NCI-H128 (cell line): ENCODE measurements around the gene SIGLEC6.
A peak's percentile ranks its signal among the peaks of the same experiment; 100 is the strongest.

Experiments
- DNase-seq: peaks from one replicate; lab custom pipeline; 2025; ENCODE audit not compliant: unreplicated experiment; lab: John Stamatoyannopoulos, UW

The SIGLEC6 gene

DNA sequence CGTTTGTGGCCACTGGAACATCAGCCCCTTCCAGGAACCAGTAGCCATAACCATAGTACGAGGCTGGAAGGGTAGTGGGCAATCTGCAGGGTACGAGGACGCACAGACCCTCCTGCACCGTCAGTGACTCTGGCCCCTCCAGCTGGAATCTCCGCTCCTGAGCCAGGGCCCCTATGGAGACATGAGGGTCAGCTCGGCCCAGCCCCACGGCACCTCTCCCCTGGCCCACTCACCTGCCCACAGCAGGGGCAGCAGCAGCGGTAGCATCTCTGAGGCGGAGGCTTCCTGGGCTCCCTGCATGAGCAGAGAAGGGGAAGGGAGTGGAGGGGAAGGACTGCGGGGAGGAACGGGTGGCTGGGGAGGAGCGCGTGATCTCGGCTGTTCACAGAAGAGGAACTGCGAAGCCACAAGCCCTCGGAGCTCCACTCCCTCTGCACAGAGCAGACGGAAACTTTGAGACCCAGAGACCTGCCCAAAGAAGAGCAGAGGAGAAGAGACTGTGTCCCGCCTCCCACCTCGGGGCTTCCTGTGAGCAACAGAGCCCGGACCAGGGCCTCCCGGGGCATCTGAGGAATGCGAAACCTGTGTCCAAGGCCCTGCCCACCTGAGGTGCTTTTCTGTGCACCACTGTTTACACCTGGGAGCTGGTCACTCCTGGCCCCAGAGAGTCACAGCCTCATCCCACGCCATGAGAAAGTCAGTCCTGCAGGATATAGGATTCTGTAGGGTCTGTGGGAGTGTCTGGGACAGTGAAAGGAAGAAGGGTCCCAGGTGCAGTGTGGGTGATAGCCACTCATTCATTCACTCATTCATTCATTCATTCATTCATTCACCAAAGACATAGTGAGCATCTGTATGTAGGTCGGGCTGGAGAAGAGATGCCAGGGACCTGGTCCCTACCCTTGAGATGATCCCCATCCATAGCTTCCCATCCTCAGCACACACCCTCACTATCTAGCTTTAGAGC is at the start of gene SIGLEC6:
Gene SIGLEC6 (minus strand): TSS at position 322 of the 967 bp plus-strand sequence. CDS start 22 bp downstream, at position 300.
- no peak for DNase-seq

DNA sequence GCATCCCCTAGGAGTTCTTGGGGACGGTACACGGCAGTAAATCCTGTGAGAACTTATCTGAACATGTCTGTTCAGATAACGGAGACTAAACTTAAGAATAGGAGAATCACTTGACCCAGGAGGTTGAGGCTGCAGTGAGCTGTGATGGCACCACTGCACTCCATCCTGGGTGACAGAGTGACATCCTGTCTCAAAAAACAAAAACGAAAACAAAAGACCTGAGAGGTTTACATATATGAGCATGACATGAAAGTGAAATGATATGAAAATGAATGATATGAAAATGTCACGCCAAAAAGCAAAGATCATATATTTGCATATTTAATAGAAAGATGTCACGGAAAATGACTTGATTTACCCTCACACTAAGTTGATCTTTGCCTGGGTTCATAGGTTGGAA is 45.4 kb upstream of the SIGLEC6 start:
- DNase-seq, result no peak

DNA sequence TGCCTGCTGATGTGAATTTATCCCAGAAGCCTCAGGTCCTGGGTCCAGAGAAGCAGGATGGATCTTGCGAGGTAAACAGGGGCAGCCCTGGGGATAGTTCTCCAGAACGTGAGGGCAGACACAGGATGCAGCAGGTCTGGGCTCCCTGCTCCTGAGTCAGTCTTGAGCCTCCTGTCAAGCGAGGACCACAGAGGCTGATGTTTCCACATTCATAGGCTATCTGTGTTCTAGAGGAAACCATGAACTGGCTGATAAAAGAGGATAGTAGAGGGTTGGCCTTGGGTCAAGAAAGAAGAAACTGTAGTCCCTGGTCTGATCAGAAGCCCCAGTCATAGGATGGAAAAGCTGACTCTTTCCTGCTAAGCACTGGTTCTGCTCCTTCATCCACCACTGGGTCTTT is 41.9 kb upstream of the SIGLEC6 start:
- DNase-seq, result no peak

DNA sequence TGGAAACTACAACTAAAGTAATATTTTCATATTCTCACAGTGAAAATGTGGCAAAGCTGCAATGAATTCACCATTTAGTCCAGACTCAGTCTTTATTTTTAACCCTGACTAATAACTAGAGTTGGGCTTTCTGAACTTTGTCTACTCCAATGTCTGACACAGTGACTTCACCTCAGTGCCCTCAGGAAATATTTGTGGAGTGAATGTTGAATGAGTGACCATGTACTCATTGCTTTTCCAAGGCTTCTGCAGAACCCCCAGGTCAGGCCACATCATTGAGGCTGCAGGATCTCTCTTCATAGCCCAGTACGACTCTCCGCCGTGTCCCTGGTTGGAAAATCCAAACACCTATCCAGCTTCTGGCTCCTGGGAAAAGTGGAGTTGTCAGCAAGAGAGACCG is 41.4 kb upstream of the SIGLEC6 start:
- no peak for DNase-seq

DNA sequence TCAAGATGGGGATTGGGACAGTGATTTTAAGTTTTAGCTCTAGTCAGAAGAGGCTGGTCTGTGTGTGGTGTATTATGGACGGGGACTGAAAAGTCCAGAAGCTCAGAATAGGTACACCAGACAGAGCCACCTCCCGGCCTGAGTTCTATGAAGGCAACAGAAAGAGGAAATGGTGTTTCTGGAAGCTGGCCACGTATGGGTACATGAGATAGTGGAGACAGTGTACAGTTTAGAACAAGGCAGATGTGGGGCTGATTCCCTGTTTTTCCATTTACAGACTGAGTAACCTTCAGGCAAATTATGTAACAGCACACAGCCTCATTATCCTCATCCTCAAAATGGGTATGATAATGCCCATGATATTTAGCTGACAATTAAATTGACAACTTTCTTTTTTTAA is 40.9 kb upstream of the SIGLEC6 start:
- DNase-seq, result no peak

DNA sequence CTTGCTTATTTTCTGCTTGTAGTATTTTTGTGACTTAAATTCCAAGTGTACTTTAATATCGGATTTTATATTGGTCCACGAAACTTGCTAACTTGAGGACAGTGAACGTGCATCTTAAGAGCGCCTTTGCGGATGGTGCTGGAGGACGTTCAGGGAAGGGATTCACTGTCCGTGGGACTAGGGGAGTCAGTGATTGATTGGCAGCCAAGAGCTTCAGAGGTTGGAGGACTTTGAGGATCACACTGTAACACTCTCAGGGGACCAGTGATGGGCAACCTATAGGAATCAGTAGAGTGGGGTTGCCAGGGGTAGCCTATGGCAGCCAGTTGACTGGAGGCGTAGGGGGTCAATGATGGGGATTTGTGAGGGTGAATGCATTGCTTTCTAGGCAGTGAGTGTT is 40.1 kb upstream of the SIGLEC6 start:
- no peak for DNase-seq

DNA sequence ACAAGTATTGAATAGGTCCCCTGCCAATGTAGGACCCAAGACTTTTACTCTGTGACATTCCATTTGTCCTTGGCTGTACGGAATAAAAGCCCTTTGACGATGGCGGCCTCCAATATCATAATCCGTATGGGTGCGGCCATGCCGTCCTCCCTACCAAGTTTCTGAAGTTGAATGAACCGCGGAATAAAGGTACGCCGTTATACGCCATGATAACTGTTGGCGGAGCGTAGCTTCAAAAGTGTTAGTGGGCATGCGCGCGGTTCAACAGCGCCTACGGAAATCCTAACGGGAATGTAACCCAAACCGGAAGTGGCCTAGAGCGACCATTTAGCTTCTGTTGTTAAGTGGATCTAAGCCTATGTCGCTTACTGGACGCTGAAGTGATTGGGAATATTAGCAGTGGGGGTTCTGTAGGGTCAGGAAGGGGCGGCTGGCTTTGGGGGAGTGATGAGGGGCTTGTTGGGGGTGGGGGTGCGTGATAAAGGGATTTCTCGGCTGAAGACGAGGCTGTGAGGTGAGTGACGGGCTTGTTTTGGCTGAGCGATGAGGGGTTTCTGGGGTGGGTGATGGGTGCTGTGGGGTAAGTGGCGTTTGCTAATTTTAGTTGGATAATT is 39.6 kb upstream of the SIGLEC6 start, which contains the start of gene ZNF175:
Gene ZNF175 (plus strand): TSS at position 322 of the 614 bp plus-strand sequence. CDS start 2,047 bp downstream, outside the sequence.
- peak; percentile 93 for DNase-seq

DNA sequence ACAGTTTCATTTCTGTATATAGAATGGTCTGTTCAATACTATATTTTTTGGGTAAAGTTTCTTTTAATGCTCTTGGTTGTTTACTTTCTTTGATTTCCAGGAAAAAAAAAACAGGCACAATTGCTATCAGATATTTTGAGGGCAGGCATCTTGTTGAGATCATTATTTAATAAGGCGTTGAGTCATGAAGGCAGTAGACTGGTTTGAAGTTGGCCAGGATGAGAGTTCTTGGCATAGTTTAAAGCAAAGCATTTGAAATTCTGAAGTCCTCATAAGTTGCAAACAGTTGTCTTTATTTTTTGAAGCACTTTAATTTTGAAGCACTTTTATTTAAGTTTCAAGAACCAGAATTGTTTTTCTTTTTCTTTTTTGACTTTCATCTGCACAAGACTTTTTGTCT is 37.0 kb upstream of the SIGLEC6 start:
- no peak for DNase-seq

DNA sequence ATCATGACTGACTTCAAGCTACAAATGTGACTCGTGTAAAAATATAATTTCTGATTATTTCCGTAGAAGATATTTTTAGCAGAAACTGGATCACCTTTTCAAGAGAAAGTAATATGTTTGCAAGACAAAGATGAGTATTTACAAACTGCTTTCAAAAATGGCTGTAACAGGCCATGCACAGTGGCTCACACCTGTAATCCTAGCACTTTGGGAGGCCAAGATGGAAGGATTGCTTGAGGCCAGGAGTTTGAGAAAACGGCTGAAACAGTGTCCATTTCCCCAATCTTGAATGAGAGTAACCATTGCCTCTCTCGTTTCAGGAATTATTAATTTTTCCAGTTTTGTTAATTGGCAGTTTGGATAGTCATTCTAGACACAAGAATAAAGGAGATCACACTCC is 36.1 kb upstream of the SIGLEC6 start:
- DNase-seq, result no peak

DNA sequence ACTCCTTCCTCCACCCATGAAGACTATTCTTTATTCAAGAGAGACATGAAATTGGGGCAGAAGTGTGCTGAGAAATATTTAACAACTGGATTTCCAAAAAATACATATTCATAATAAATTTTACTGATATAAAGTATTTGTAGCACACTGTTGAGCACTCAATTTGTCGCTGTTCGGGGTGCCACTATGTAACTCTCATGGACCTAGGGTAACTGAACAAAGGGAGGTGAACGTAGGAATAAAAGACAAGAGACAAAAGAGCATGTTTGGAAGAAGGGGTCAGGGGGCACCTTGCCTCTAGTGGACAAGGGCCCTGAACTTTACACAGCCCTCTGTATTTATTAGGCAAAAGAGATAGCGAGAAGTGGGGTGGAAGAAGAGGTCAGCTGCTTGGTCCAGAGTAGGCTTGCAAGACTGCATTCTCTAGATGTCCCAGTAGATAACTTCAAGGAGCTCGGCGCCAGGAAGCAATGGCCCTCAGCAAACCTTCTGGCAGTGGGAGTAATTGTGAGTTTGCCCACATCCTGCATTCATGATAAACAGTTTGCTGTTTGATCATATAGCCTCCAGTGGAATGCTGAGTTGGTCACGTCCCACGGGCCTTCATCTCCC is 35.1 kb upstream of the SIGLEC6 start:
- no peak for DNase-seq

DNA sequence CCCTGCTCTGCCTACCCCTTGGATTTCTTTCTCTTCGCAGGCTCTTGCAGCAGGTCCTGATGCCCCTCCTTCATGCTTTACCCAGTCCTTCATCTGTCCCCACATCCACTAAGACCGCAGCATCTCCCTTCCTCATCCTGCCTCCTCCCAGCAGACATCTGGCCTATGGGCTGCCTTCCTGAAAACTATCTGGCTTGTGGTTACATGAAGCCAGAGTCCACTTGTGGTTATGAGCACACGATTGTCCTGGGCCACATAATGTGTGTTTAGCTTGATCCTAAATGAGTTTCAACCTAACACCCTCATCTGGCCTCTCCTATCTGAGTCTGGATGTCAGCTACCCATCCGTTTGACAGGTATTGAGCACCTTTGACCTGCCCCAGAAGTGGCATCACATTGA is 34.1 kb upstream of the SIGLEC6 start:
- DNase-seq, result no peak

DNA sequence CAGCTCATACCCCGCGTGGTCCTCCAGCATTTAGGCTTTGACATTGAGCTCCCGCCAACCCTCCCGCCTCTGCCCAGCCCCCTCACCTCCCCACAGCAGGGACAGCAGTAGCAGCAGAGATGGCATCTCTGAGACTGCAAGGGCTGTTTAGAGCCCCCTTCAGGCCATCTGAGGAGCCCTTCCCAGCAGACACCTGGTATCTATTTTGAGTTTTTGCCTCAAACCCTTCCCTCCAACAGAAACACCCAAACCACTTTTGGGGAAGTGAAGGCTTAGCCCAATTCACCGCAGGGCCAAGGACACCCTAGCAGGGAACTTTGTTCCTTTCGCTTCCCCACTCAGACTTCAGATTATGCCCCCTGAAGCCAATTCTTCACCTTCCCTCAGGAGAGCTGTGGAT is 33.3 kb upstream of the SIGLEC6 start:
- DNase-seq, result no peak

DNA sequence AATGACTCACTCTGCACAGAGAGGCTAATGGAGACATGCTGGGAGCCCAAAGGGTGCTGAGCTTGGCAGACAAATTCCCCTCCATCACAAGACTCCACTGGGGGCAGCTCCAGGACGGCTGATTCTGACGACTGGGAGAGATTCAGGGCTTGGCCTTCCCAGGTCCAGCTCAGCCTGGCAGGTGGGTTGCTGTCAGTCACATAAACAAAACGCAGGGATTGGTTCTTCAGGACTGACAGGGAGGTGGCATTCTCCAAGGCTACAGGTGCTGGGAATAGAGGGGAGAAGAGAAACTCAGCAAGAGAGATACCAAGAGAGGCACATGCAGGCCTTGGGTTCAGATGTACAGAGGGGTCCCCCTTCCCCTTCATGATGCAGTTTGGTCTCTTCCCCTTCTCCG is 28.9 kb upstream of the SIGLEC6 start:
- no peak for DNase-seq

DNA sequence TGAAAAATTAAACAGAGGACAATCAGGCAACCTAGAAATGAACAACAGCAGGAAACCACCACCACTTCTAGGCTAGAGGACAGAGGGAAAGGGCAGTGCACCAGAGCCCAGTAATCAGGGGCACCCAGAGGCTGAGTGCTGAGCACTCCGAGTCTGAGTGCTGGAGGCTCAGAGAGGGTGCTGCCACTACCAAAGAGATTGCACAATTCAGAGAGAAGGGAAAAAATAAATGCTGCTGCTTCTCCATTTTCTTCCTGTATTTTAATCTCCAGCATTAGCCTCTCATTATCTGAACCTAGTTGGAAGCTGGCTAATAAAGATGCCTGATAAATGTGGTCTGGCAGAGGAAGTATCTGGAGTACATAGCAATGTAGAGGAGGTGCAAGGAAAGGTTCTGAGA is 27.8 kb upstream of the SIGLEC6 start:
- DNase-seq, result no peak

DNA sequence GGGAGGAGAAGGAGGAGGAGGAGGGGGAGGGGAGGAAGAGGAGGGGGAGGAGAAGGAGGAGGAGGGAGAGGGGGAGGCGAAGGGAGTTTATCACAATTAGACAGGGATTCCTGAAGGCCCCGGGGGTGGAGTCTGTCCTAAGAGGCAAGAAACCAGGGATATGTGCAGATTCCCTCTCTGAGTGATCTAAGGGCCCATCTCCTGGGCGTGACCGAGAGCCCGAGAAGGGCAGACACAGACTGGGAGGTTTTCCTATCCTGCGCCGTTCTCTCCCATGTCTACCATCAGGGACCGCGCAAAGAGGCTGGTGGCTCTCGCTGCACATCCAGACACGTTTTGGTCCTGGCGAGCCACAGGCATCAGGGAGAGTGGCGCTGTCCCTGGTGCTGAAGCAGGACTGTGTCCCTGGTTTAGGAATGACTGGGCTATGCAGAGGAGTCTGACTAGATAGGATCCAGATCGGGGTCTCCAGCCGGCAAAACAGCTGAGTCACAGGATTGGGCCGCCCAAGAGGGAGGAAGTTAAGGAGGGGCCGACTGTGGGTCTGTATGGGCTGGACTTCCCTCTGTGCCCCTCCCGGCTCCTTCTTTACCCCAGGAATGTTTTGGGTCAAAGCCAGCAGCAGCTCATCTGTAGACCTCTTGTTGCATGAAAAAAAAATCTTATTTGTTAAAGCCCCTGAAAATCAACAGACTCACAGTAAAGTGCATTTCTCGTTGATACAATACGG is 21.7 kb upstream of the SIGLEC6 start:
- DNase-seq, result no peak

DNA sequence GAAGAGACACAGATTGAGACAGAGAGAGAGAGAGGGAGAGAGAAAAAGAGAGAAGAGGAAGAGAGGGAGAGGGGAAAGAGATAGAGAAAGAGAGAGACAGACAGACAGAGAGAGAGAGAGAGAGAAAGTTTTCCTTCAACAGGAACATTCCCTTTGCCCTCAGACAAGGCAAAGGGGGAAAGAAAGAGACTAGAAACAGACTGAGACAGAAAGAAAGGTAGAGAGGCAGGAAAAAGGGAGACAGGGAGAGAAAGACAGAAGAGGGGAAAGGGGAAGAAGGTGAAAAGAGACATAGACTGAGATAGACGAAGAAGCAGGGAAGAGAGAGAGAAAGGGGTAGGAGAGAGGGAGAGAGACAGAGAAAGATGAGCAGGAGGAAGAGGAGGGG is 21.1 kb upstream of the SIGLEC6 start:
- no peak for DNase-seq

DNA sequence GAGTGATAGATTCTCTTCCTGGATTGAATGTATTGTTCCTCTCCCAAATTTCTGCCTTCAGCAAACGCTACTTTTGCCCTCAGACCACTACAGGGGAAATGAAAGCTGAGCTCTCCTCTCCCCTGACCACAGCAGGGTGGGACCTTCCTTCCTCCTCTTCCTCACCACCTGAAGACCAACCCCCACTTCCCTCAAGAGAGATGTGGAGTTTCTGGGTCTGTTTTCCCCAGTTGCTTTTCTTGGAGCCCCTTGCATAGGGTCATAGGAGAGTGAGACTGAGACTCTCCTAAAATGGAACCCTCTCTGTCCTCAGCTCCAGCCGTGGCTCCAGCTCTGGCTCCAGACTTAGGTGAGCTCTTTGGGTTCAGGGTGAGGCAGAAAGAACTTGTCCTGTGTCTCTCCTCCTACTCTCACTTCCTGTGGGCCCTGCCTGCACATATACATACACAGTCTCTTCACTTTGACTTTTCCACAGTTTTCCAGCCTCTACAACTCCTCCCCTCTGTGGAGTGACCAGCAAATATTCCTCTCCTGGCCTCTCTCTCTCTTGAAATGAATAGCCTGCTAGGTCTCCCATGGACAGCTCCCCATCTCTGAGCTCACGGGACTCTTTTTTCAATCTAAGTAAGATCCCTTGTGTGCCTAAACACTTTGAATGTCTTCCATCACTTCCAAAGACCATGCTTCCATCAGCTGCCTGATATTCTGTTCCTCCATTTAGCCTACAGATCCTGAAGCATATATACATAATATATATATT is 20.4 kb upstream of the SIGLEC6 start:
- DNase-seq, result no peak

DNA sequence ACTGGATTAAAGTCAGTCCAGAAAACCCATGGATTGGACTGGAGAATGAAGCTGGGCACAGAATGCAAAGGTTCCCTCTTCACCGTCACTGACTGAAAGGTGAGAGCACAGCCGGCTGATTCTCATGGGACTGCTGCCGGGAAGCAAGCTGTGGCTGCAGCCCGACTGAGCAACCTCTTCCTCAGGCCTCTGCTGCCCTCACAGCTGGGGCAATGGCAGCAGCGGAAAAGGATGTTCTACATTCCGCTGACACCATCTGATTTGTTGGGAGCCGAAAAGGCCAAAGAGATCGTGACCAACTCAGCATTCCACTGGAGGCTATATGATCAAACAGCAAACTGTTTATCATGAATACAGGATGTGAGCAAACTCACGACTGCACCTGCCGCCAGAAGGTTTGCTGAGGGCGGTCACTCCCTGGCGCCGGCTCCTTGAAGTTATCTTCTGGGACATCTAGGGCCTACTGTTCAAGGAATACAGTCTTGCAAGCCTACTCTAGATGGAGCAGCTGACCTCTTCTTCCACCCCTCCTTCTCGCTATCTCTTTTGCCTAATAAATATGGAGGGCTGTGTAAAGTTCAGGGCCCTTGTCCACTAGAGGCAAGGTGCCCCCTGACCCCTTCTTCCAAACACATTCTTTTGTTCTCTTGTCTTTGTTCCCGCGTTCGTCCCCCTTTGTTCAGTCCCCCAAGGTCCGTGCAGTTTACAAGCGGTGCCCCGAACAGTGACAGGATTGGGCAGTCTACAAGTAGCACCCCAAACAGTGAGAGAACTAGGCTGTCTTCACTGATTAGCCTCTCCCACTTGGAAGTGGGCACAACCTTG is 19.6 kb upstream of the SIGLEC6 start:
- DNase-seq, result no peak

DNA sequence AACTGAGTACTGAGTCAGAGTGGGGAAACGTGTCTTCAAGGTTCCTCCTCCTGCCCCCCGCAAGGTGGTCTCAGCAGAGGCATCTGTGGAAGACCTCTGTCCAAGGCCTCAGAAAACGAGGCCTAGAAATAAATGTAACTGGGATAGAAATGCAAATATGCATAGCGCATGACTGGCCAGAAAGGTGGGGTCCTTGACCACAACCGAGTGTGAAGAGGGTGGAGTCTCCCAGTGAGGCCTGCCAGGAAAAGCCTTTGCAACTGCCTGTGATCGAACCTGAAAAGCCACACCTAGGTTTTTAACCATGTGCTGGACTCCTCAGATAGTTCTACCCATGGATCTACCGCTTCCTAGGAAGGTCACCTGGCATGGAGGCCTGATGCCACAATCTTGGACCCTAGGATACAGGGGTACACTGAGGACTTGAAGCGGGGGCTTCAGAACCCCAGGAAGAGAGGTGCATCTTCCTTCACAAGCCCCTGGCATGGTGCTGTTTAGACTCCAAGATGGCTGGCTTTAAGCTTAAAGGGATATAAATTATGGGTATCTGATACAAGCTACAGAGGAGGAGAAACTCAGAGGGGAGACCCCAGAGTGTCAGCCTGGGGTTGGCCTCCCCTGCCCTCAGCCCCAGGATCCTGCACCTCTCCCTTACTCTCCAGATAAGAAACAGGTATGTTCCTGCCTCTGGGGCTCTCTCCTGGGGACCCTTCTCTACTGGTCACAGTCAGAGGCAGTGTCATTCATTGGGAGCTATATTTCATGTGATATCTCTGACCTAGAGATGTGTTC is 18.3 kb upstream of the SIGLEC6 start:
- DNase-seq, result no peak
